AG04450 (cell line): ENCODE data around the gene APPBP2. TPM values are rescaled to one million over a fixed set of nuclear protein-coding genes. Genes with fewer than 3 reads are reported as not detected.

Experiments used
- CTCF ChIA-PET: fragments of 300-600, 350-600 bp; formaldehyde crosslinking; extraction: SDS; loops from one replicate; lab custom pipeline; 2022; ENCODE audit warnings: antibody characterized with exemption, inconsistent platforms; lab: Charles Lee
- POLR2A ChIA-PET: fragments of 350-600 bp; formaldehyde crosslinking; extraction: SDS; loops from one replicate; lab custom pipeline; 2021; ENCODE audit warnings: antibody characterized with exemption, inconsistent platforms; lab: Yijun Ruan, JAX
- DNase-seq: peaks from one replicate; pipeline ENCODE4 v3.0.0-alpha.2; 2011; ENCODE audit warnings: low read depth, low spot score
- H3K27ac ChIP-seq: one replicate; pipeline ENCODE4 v1.5.1; 2012; ENCODE audit warnings: low read depth, low read length, control low read depth
- H3K27me3 ChIP-seq: one replicate; pipeline ENCODE4 v1.6.0; 2012; ENCODE audit warnings: low read length; ENCODE audit not compliant: control insufficient read depth, insufficient read depth
- H3K4me3 ChIP-seq: 2 replicates; pipeline ENCODE4 v1.5.1; 2011; ENCODE audit warnings: mild to moderate bottlenecking, low read depth, low read length, control low read depth
- H3K9me3 ChIP-seq: 2 replicates; pipeline ENCODE4 v1.5.1; 2012; ENCODE audit warnings: low read length; ENCODE audit not compliant: control insufficient read depth, insufficient read depth
- CTCF ChIP-seq: IDR thresholded peaks from 2 replicates; pipeline ENCODE4 v1.5.1; 2011; ENCODE audit warnings: low read depth, low read length, control low read depth, inconsistent platforms
- polyA plus RNA-seq: library from polyadenylated mRNA; depleted of rRNA; stranded (reverse); fragments of >200 nt; gene quantifications from 2 replicates; pipeline ENCODE4 v1.2.3, GENCODE V29; 2011; rRNA removed
- small RNA-seq: library from RNA; depleted of rRNA; stranded (forward); fragments of <200 nt; gene quantifications from one replicate; pipeline ENCODE3, GENCODE V24; 2012; ENCODE audit warnings: low read depth; ENCODE audit not compliant: insufficient read length

APPBP2 gene
- polyA plus RNA-seq, 1 experiment = 55.1 TPM

GRCh38 chr17:60395508-60396065 is 130.5 kb downstream of the APPBP2 start:
- ChIA-PET CTCF (no interaction called here), POLR2A (no interaction called here)
- H3K27ac ChIP-seq = no peak overlapping the region
- no peak for DNase-seq
- no peaks in the 10 kb centered on the region for H3K27me3 ChIP-seq
- no peak for TF ChIP-seq CTCF
- no peak overlapping the region for H3K4me3 ChIP-seq
- peaks cover 3% of the 10 kb centered on the region; the same call in 1 of the 2 replicates for H3K9me3 ChIP-seq

- POLR2A ChIA-PET = no interaction called here
- CTCF ChIA-PET = no interaction called here
Observed at GRCh38 chr17:60393840-60394723, 132.0 kb downstream of the APPBP2 start.

More at GRCh38 chr17:60393840-60394723, 132.0 kb downstream of the APPBP2 start:
- Histone ChIP-seq H3K9me3 (peaks cover 3% of the 10 kb centered on the region; the same call in 1 of the 2 replicates), H3K27ac (no peak overlapping the region), H3K4me3 (no peak overlapping the region), H3K27me3 (no peaks in the 10 kb centered on the region)
- TF ChIP-seq CTCF = no peak
- DNase-seq = no peak

Small RNAs within 50 kb of the gene (small RNA-seq; reads per million reads assigned to genes)
- gene AC011921.2 = not detected

Other genes with a start within 250 kb of the APPBP2 start
- gene USP32, start 134.1 kb downstream of the APPBP2 start, polyA plus RNA-seq = 40.7 and 42.6 TPM in 2 replicates
- not detected in 2 replicates for gene CHCT1, start 103.8 kb downstream of the APPBP2 start, polyA plus RNA-seq
- 8.0 and 12.2 TPM in 2 replicates for gene PPM1D, start 74.0 kb upstream of the APPBP2 start, polyA plus RNA-seq
- gene BCAS3, start 151.6 kb upstream of the APPBP2 start, polyA plus RNA-seq = 17.5 and 24.9 TPM in 2 replicates